ENCODE results near the gene RXYLT1.

DNA sequence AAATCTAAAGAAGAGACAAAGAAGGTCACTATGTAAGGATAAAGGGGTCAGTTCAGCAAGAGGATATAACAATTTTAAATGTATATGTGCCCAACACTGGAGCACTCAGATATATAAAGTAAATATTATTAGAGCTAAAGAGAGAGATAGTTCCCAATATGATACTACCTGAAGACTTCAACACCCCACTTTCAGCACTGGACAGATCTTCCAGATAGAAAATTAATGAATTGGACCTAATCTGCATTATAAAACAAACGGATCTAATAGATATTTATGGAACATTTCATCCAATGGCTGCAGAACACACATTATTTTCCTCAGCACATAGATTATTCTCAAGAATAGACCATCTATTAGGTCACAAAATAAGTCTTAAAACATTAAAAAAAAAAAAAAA lies 40.7 kb downstream of the RXYLT1 start:
- TF ChIP-seq, protein P1, sequence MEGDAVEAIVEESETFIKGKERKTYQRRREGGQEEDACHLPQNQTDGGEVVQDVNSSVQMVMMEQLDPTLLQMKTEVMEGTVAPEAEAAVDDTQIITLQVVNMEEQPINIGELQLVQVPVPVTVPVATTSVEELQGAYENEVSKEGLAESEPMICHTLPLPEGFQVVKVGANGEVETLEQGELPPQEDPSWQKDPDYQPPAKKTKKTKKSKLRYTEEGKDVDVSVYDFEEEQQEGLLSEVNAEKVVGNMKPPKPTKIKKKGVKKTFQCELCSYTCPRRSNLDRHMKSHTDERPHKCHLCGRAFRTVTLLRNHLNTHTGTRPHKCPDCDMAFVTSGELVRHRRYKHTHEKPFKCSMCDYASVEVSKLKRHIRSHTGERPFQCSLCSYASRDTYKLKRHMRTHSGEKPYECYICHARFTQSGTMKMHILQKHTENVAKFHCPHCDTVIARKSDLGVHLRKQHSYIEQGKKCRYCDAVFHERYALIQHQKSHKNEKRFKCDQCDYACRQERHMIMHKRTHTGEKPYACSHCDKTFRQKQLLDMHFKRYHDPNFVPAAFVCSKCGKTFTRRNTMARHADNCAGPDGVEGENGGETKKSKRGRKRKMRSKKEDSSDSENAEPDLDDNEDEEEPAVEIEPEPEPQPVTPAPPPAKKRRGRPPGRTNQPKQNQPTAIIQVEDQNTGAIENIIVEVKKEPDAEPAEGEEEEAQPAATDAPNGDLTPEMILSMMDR (IDR thresholded peaks at IDR 0.05; ENCODE audit: control extremely low read depth in 1 of 3, insufficient read depth in 1 of 3, low read depth in 1 of 3, low read length in 3 of 3), result no peak
- no peak for TF ChIP-seq EP300 (IDR thresholded peaks at IDR 0.05; ENCODE audit: borderline replicate concordance in 1 of 2, low read depth in 2 of 2, low read length in 2 of 2)
- no peak for TF ChIP-seq KDM1A (IDR thresholded peaks at IDR 0.05; ENCODE audit: borderline replicate concordance, low read length)
- no peak for TF ChIP-seq CTBP2 (IDR thresholded peaks at IDR 0.05; ENCODE audit: borderline replicate concordance, insufficient read depth, insufficient read length, low read length)
- TF ChIP-seq TAF1 (IDR thresholded peaks at IDR 0.05; ENCODE audit: low read depth, low read length), result no peak
- no peak for TF ChIP-seq KDM5A (IDR thresholded peaks at IDR 0.05; ENCODE audit: low read length)
- no peak for TF ChIP-seq TAF7 (optimal IDR thresholded peaks at IDR 0.05; ENCODE audit: borderline replicate concordance, low read depth, low read length)
- TF ChIP-seq EGR1 (IDR thresholded peaks at IDR 0.05; ENCODE audit: borderline replicate concordance, low read depth, low read length), result no peak
- TF ChIP-seq CREB1 (IDR thresholded peaks at IDR 0.05), result no peak
- TF ChIP-seq TEAD4 (IDR thresholded peaks at IDR 0.05; ENCODE audit: low read depth, low read length), result no peak
